Frontal cortex (tissue), 4 donors: ENCODE data around the gene NELFB. TPM values are rescaled to one million over a fixed set of nuclear protein-coding genes. Genes with fewer than 3 reads are reported as not detected.

Experiments
- DNase-seq, 2 donors: peaks; one replicate each; pipeline ENCODE4 v3.0.0; 2012; ENCODE audit warnings: low spot score in 2 of 2
- FAIRE-seq: peaks from 2 replicates; lab custom pipeline; 2012; peaks lifted over from hg19 to GRCh38; lab: Jason Lieb, UNC
- total RNA-seq: library from RNA; depleted of rRNA; stranded (reverse); fragments of >200 nt; gene quantifications from one replicate; pipeline ENCODE4 v1.2.3, GENCODE V29; 2014
- donor health status: control.
- donor health status: control.
- donor health status: control.

NELFB gene
- total RNA-seq, 1 donor from 2014 or later = 36.7 TPM

GRCh38 chr9:137278061-137278701 is 23.1 kb downstream of the NELFB start:
- DNase-seq = no peak

GRCh38 chr9:137278721-137279711 is 23.9 kb downstream of the NELFB start:
- DNase-seq (no peak), FAIRE-seq (no peak)

More at GRCh38 chr9:137278061-137278701, 23.1 kb downstream of the NELFB start:
- FAIRE-seq = no peak

GRCh38 chr9:137279741-137280473 is 24.8 kb downstream of the NELFB start:
- DNase-seq (no peak), FAIRE-seq (no peak)

- DNase-seq = no peak
- no peak for FAIRE-seq
Observed at GRCh38 chr9:137280474-137281344, 25.6 kb downstream of the NELFB start.

GRCh38 chr9:137281345-137282116 is 26.4 kb downstream of the NELFB start:
- no peak for FAIRE-seq
- DNase-seq = no peak

GRCh38 chr9:137286975-137287383 is 31.9 kb downstream of the NELFB start:
- FAIRE-seq (no peak), DNase-seq (no peak)

- DNase-seq (no peak), FAIRE-seq (no peak)
Observed at GRCh38 chr9:137293094-137293481, 38.0 kb downstream of the NELFB start.

- no peak for FAIRE-seq
- DNase-seq = no peak
Observed at GRCh38 chr9:137293482-137294090, 38.5 kb downstream of the NELFB start.

GRCh38 chr9:137294091-137294680 is 39.1 kb downstream of the NELFB start:
- DNase-seq (no peak), FAIRE-seq (no peak)

- FAIRE-seq (no peak), DNase-seq (no peak)
Observed at GRCh38 chr9:137294681-137295237, 39.6 kb downstream of the NELFB start.

- FAIRE-seq (no peak), DNase-seq (peak; percentile 84 to 89)
Observed at GRCh38 chr9:137295238-137295811, 40.2 kb downstream of the NELFB start.

GRCh38 chr9:137295849-137296669 is 40.9 kb downstream of the NELFB start:
- DNase-seq = no peak
- no peak for FAIRE-seq

GRCh38 chr9:137296670-137297664 is 41.8 kb downstream of the NELFB start:
- FAIRE-seq (no peak), DNase-seq (no peak)

- DNase-seq = no peak
- FAIRE-seq = no peak
Observed at GRCh38 chr9:137297966-137298365, 42.8 kb downstream of the NELFB start.
